ENCODE results near the gene FLRT2. TPM values are rescaled to one million over a fixed set of nuclear protein-coding genes. Genes with fewer than 3 reads are reported as not detected.

The FLRT2 gene
- polyA plus RNA-seq, 1 experiment: 20.8 TPM

- no peak for DNase-seq (ENCODE audit: low read depth, low spot score)
- CTCF ChIA-PET: interaction anchor here (0.6 kb wide), 1 partner anchor 89 kb away, joined by 4 read pairs; no protein-coding TSS in a partner anchor
- Histone ChIP-seq H3K27me3 (ENCODE audit: control insufficient read depth, insufficient read depth, low read length) (no peaks in the 10 kb centered on the region), H3K9me3 (ENCODE audit: control insufficient read depth, insufficient read depth, low read length) (no peaks in the 10 kb centered on the region), H3K4me3 (ENCODE audit: low read depth, low read length) (no peak overlapping the region), H3K27ac (ENCODE audit: low read depth, low read length) (no peak overlapping the region)
- TF ChIP-seq CTCF (IDR thresholded peaks at IDR 0.05; ENCODE audit: low read depth, low read length): no peak
- POLR2A ChIA-PET: no interaction called here
These were observed 171.2 kb downstream of the FLRT2 start for GRCh38 chr14:85701116-85701515.

GRCh38 chr14:85701763-85702162 lies 171.8 kb downstream of the FLRT2 start:
- no peak for TF ChIP-seq CTCF (IDR thresholded peaks at IDR 0.05; ENCODE audit: low read depth, low read length)
- ChIA-PET CTCF (no interaction called here), POLR2A (no interaction called here)
- no peak overlapping the region for H3K27ac ChIP-seq (ENCODE audit: low read depth, low read length)
- no peak for DNase-seq (ENCODE audit: low read depth, low spot score)
- no peak overlapping the region for H3K4me3 ChIP-seq (ENCODE audit: low read depth, low read length)
- no peaks in the 10 kb centered on the region for H3K27me3 ChIP-seq (ENCODE audit: control insufficient read depth, insufficient read depth, low read length)
- no peaks in the 10 kb centered on the region for H3K9me3 ChIP-seq (ENCODE audit: control insufficient read depth, insufficient read depth, low read length)

GRCh38 chr14:85702191-85702590 lies 172.2 kb downstream of the FLRT2 start:
- POLR2A ChIA-PET: no interaction called here

GRCh38 chr14:85702997-85703396 lies 173.1 kb downstream of the FLRT2 start:
- Histone ChIP-seq H3K4me3 (ENCODE audit: low read depth, low read length) (no peak overlapping the region), H3K27ac (ENCODE audit: low read depth, low read length) (no peak overlapping the region), H3K9me3 (ENCODE audit: control insufficient read depth, insufficient read depth, low read length) (no peaks in the 10 kb centered on the region), H3K27me3 (ENCODE audit: control insufficient read depth, insufficient read depth, low read length) (no peaks in the 10 kb centered on the region)
- CTCF ChIA-PET: no interaction called here
- no peak for DNase-seq (ENCODE audit: low read depth, low spot score)
- no peak for TF ChIP-seq CTCF (IDR thresholded peaks at IDR 0.05; ENCODE audit: low read depth, low read length)
- POLR2A ChIA-PET: no interaction called here

More at GRCh38 chr14:85702191-85702590, 172.2 kb downstream of the FLRT2 start:
- H3K27me3 ChIP-seq (ENCODE audit: control insufficient read depth, insufficient read depth, low read length): no peaks in the 10 kb centered on the region
- H3K27ac ChIP-seq (ENCODE audit: low read depth, low read length): no peak overlapping the region
- H3K4me3 ChIP-seq (ENCODE audit: low read depth, low read length): no peak overlapping the region
- no peaks in the 10 kb centered on the region for H3K9me3 ChIP-seq (ENCODE audit: control insufficient read depth, insufficient read depth, low read length)
- no peak for DNase-seq (ENCODE audit: low read depth, low spot score)
- no peak for TF ChIP-seq CTCF (IDR thresholded peaks at IDR 0.05; ENCODE audit: low read depth, low read length)
- CTCF ChIA-PET: no interaction called here
